Raji (cell line): ENCODE results near the gene TNFRSF11A.

Experiments
- POLR2A ChIP-seq: IDR thresholded peaks from 2 replicates; pipeline ENCODE4 v1.6.1; 2011; ENCODE audit warnings: low read depth, low read length, control low read depth; ENCODE audit not compliant: insufficient read depth

TNFRSF11A gene

GRCh38 chr18:62353170-62353569 is 28.1 kb downstream of the TNFRSF11A start:
- no peak for TF ChIP-seq POLR2A

GRCh38 chr18:62354151-62354550 is 29.0 kb downstream of the TNFRSF11A start:
- no peak for TF ChIP-seq POLR2A

GRCh38 chr18:62357079-62357719 is 32.1 kb downstream of the TNFRSF11A start:
- no peak for TF ChIP-seq POLR2A

GRCh38 chr18:62360805-62361204 is 35.7 kb downstream of the TNFRSF11A start:
- TF ChIP-seq POLR2A: no peak

GRCh38 chr18:62361288-62361687 is 36.2 kb downstream of the TNFRSF11A start:
- TF ChIP-seq POLR2A: no peak

- TF ChIP-seq POLR2A: no peak
These were observed 39.4 kb downstream of the TNFRSF11A start for GRCh38 chr18:62364558-62364957.

- no peak for TF ChIP-seq POLR2A
These were observed 40.3 kb downstream of the TNFRSF11A start for GRCh38 chr18:62365420-62365819.

GRCh38 chr18:62366992-62367391 is 41.9 kb downstream of the TNFRSF11A start:
- TF ChIP-seq POLR2A: no peak

GRCh38 chr18:62368100-62368499 is 43.0 kb downstream of the TNFRSF11A start:
- no peak for TF ChIP-seq POLR2A

GRCh38 chr18:62369129-62369644 is 44.1 kb downstream of the TNFRSF11A start:
- TF ChIP-seq POLR2A: no peak

- TF ChIP-seq POLR2A: no peak
These were observed 45.3 kb downstream of the TNFRSF11A start for GRCh38 chr18:62370366-62370765.

GRCh38 chr18:62371436-62371835 is 46.3 kb downstream of the TNFRSF11A start:
- no peak for TF ChIP-seq POLR2A

- TF ChIP-seq POLR2A: no peak
These were observed 47.0 kb downstream of the TNFRSF11A start for GRCh38 chr18:62372156-62372555.

- no peak for TF ChIP-seq POLR2A
These were observed 47.8 kb downstream of the TNFRSF11A start for GRCh38 chr18:62372882-62373281.

- no peak for TF ChIP-seq POLR2A
These were observed 49.4 kb downstream of the TNFRSF11A start for GRCh38 chr18:62374410-62374965.

GRCh38 chr18:62377131-62377807 is 52.2 kb downstream of the TNFRSF11A start:
- TF ChIP-seq POLR2A: no peak
